CD4-positive, alpha-beta T cell (primary cell): Measurements from ENCODE around the gene USE1. TPM values are rescaled to one million over a fixed set of nuclear protein-coding genes. Genes with fewer than 3 reads are reported as not detected.
A peak's percentile ranks its signal among the peaks of the same experiment; 100 is the strongest.

ENCODE experiments used
- ATAC-seq: fragments of 200-7000 bp; cut with Tn5 transposase; one replicate; pipeline ENCODE4 v1.10.0; 2022; ENCODE audit warnings: mild to moderate bottlenecking; ENCODE audit not compliant: poor library complexity
- CTCF ChIA-PET: fragments of 350-600 bp; sonication (Branson Sonifier 250); formaldehyde crosslinking; loops from one replicate; lab custom pipeline; 2021; ENCODE audit warnings: antibody characterized with exemption, inconsistent platforms; lab: Charles Lee
- POLR2A ChIA-PET: fragments of 350-600 bp; sonication (Branson Sonifier 250); formaldehyde crosslinking; loops from one replicate; lab custom pipeline; 2021; ENCODE audit warnings: antibody characterized with exemption, inconsistent platforms; lab: Charles Lee
- DNase-seq, 14 experiments: peaks; one replicate each; pipeline ENCODE4 v3.0.0-alpha.2; 2013 to 2020; ENCODE audit warnings: mixed read lengths in 2 of 14
- H3K27ac ChIP-seq, 2 donors: one replicate each; pipeline versions ENCODE4 v1.5.1 to v1.7.0; 2013; ENCODE audit warnings: low read length in 2 of 2, low read depth in 1 of 2, mild to moderate bottlenecking in 1 of 2
- H3K27me3 ChIP-seq, 2 experiments: 1 replicate in 1 of 2; 2 replicates in 1 of 2; pipeline versions ENCODE4 v1.6.1 to v1.7.0; 2013; ENCODE audit warnings: low read length in 2 of 2, control low read depth in 1 of 2, mild to moderate bottlenecking in 1 of 2, moderate library complexity in 1 of 2; ENCODE audit not compliant: insufficient read depth in 2 of 2, control insufficient read depth in 1 of 2
- H3K36me3 ChIP-seq: one replicate; pipeline ENCODE4 v1.6.1; 2013; ENCODE audit warnings: low read length, control low read depth; ENCODE audit not compliant: insufficient read depth
- H3K4me1 ChIP-seq: one replicate; pipeline ENCODE4 v1.6.1; 2013; ENCODE audit warnings: low read length, control low read depth; ENCODE audit not compliant: insufficient read depth
- H3K4me3 ChIP-seq: one replicate; pipeline ENCODE4 v1.5.1; 2013; ENCODE audit warnings: mild to moderate bottlenecking, low read length, moderate library complexity
- H3K9me3 ChIP-seq, 2 experiments: 1 replicate in 1 of 2; 2 replicates in 1 of 2; pipeline versions ENCODE4 v1.6.1 to v1.7.0; 2013; ENCODE audit warnings: low read length in 2 of 2, mild to moderate bottlenecking in 2 of 2, control low read depth in 1 of 2, moderate library complexity in 1 of 2; ENCODE audit not compliant: control insufficient read depth in 1 of 2, insufficient read depth in 1 of 2
- H3K27ac Mint-ChIP-seq: one replicate; pipeline ENCODE4 v1.8.0; 2020; ENCODE audit warnings: mixed read lengths
- H3K27me3 Mint-ChIP-seq: one replicate; pipeline ENCODE4 v1.8.0; 2021; ENCODE audit warnings: mixed read lengths
- H3K36me3 Mint-ChIP-seq: one replicate; pipeline ENCODE4 v1.8.0; 2021; ENCODE audit warnings: low read depth, mixed read lengths
- H3K4me1 Mint-ChIP-seq: one replicate; pipeline ENCODE4 v1.8.0; 2021; ENCODE audit warnings: low read depth, mixed read lengths
- H3K4me3 Mint-ChIP-seq: one replicate; pipeline ENCODE4 v1.8.0; 2020; ENCODE audit warnings: mild to moderate bottlenecking, mixed read lengths
- H3K9me3 Mint-ChIP-seq: one replicate; pipeline ENCODE4 v1.8.0; 2020; ENCODE audit warnings: mixed read lengths
- CTCF ChIP-seq: fragments of 200-600 bp; IDR thresholded peaks from one replicate; pipeline ENCODE4 v1.8.0; 2022; ENCODE audit warnings: antibody characterized with exemption, mild to moderate bottlenecking
- intact Hi-C, 2 experiments: fragments of 100-400 bp; cut with DNase I in 1 of 2; cut with micrococcal nuclease in 1 of 2; formaldehyde crosslinking; loops; one replicate each; pipeline versions ENCODE4 v1.15.1 to v1.9.0; 2023 to 2025; cut with DNase I, micrococcal nuclease
- total RNA-seq, 174 experiments: library from RNA in 2 of 174; stranded (reverse) in 2 of 174; gene quantifications; one replicate each; pipeline ENCODE4 v1.2.3 and lab custom pipeline; 2021 to 2026

The USE1 gene
- total RNA-seq, 2 experiments from 2014 or later = 23.1 to 24.3 TPM

- Mint-ChIP-seq H3K27me3 (peaks cover 5% of the 10 kb centered on the region), H3K4me3 (peak overlapping the region; percentile 68), H3K27ac (no peak overlapping the region), H3K4me1 (no peaks in the 10 kb centered on the region), H3K36me3 (no peaks in the 10 kb centered on the region), H3K9me3 (no peaks in the 10 kb centered on the region)
- H3K4me1 ChIP-seq = peaks cover 17% of the 10 kb centered on the region
- DNase-seq = no peak
- no peaks in the 10 kb centered on the region for H3K27me3 ChIP-seq
- POLR2A ChIA-PET = interaction anchor here (1.0 to 1.9 kb wide), 3 partner anchors 16 to 24 kb away, joined by 3 to 7 read pairs (median 5); partner anchors contain the start of genes BABAM1 and OCEL1
- intact Hi-C loops = no loop called here
- no peak for TF ChIP-seq CTCF
- H3K4me3 ChIP-seq = no peak overlapping the region
- CTCF ChIA-PET = no interaction called here
- no peak for ATAC-seq
- no peaks in the 10 kb centered on the region for H3K9me3 ChIP-seq
- H3K27ac ChIP-seq = no peak overlapping the region
- no peaks in the 10 kb centered on the region for H3K36me3 ChIP-seq
Observed at GRCh38 chr19:17242431-17243208, 27.5 kb downstream of the USE1 start.

- no peaks in the 10 kb centered on the region for H3K27me3 ChIP-seq
- H3K9me3 ChIP-seq = no peaks in the 10 kb centered on the region
- ChIA-PET CTCF (no interaction called here), POLR2A (interaction anchor here (1.0 to 1.9 kb wide), 4 partner anchors 17 to 38 kb away, joined by 3 to 7 read pairs (median 4); partner anchors contain the start of genes BABAM1 and OCEL1)
- Mint-ChIP-seq H3K27me3 (peaks cover 5% of the 10 kb centered on the region), H3K9me3 (no peaks in the 10 kb centered on the region), H3K36me3 (no peaks in the 10 kb centered on the region), H3K4me1 (no peaks in the 10 kb centered on the region), H3K27ac (no peak overlapping the region), H3K4me3 (peak overlapping the region; percentile 74)
- DNase-seq (no peak), ATAC-seq (no peak)
- H3K4me3 ChIP-seq = no peak overlapping the region
- TF ChIP-seq CTCF = no peak
- peaks cover 17% of the 10 kb centered on the region for H3K4me1 ChIP-seq
- intact Hi-C loops = no loop called here
- H3K36me3 ChIP-seq = no peaks in the 10 kb centered on the region
- H3K27ac ChIP-seq = no peak overlapping the region
Observed at GRCh38 chr19:17243211-17243829, 28.2 kb downstream of the USE1 start.

GRCh38 chr19:17243830-17244617, 28.9 kb downstream of the USE1 start:
- Mint-ChIP-seq H3K9me3 (no peaks in the 10 kb centered on the region), H3K27ac (no peak overlapping the region), H3K36me3 (no peaks in the 10 kb centered on the region), H3K4me3 (peak overlapping the region; percentile 74), H3K27me3 (peaks cover 5% of the 10 kb centered on the region), H3K4me1 (no peaks in the 10 kb centered on the region)
- no peak for TF ChIP-seq CTCF
- CTCF ChIA-PET = no interaction called here
- Histone ChIP-seq H3K27me3 (no peaks in the 10 kb centered on the region), H3K27ac (no peak overlapping the region), H3K4me3 (no peak overlapping the region), H3K4me1 (peaks cover 17% of the 10 kb centered on the region), H3K36me3 (no peaks in the 10 kb centered on the region), H3K9me3 (no peaks in the 10 kb centered on the region)
- intact Hi-C loops = no loop called here
- DNase-seq (no peak), ATAC-seq (no peak)
- POLR2A ChIA-PET = interaction anchor here (0.6 to 1.9 kb wide), 4 partner anchors 23 to 37 kb away, joined by 3 to 5 read pairs (median 3); partner anchors contain the start of genes BABAM1 and USE1
